ENCODE measurements around the gene RPLP2.
A peak's percentile ranks its signal among the peaks of the same experiment; 100 is the strongest.

The RPLP2 gene

GRCh38 chr11:839280-839623 is 29.5 kb downstream of the RPLP2 start:
- no peak for DNase-seq

DNA sequence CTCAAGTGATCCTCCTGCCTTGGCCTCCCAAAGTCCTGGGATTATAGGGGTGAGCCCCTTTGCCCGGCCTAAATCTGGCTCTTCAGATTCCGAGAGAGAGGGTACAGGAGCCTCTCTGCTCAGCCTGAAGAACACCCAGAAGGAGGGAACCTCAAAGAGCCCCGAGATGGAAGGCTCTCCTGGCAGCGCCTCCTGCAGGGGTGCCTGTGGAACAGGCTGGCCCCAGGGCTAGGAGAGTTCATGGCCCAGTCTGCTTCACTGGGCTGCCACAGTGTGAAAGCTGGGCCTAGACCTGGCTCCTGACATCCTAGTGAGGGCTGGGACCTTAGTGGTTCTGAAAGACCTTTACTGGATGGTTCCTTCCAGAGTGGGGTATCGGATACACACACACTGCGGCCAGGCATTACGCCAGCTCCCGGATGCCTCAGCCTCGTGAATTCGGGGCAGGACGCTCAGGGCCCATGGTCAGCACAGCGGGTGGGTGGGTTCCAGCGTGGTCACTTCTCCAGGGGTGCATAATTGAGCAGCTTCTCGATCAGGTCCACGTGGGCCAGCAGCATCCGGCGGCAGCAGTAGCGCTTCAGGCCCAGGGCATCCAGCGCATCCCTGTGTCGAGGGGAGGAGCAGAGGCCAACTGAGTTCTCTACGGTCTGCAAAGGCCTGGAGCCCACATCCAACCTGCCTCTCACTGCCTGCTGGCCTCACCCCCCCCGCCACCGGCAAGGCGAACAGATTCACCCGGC is 30.3 kb downstream of the RPLP2 start:
- no peak for DNase-seq

DNA sequence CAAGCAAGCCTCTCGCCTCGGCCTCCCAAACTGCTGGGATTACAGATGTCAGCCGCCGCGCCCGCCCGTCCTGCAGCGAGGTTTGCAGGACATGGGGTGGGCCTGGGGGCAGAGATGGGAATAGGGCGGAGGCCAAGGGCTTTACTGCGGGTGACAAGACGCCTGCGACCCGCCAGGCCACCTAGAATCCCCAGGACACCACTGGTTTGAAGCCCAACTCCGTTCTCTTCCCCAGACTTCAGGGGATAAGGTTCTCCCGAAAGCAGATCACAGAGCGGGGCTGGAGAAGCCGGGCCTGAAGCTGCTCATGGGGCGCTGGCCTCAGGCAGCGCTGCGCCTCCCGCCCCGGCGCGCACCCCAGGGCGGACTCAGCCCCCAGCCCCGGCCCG is 32.2 kb downstream of the RPLP2 start:
- no peak for DNase-seq

- peak; percentile 91 for DNase-seq
Observed at GRCh38 chr11:842370-843002, 32.7 kb downstream of the RPLP2 start, which contains the start of the genes POLR2L and TSPAN4. POLR2L (minus strand) TSS chr11:842529; CDS start chr11:842508, 21 bp downstream. TSPAN4 (plus strand) TSS chr11:842852; CDS start chr11:850305, 7,453 bp downstream.

DNA sequence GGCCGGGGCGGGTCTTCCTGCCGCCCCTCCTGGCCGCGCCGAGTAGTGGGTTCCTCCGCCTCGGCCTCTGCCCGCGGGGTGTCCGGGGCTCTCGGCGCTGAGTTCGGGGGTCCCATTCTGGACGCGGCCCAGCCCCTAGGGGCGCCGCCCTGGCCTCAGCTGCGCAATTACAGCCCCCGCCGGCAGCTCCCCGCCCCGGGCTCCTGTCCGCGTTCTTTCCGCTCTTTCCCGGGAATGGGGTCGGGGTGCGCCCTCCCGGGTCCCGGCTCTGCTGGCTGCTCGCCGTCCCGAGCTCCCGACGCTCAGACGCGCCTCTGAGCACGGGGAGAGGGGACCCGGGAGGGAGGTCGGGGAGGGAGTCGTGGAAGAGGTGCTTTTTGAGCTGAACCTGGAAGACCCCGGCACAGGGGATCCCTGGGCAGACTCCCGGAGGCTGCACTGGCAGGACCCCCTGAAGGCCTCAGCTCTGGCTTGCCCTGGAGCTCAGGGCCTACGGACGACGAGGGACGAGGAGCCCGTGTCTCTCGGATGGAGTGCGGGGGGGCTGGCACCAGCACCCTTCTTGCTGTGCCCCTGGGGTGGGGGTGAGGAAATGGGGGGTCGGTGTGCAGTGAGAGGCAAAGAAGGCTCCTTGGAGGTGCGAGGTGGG is 33.4 kb downstream of the RPLP2 start:
- DNase-seq = no peak

GRCh38 chr11:843818-844692 is 34.3 kb downstream of the RPLP2 start:
- DNase-seq = peak; percentile 90

- DNase-seq = peak; percentile 97
Observed at GRCh38 chr11:844693-845644, 35.2 kb downstream of the RPLP2 start.

GRCh38 chr11:845872-846495 is 36.2 kb downstream of the RPLP2 start:
- DNase-seq = peak; percentile 80

DNA sequence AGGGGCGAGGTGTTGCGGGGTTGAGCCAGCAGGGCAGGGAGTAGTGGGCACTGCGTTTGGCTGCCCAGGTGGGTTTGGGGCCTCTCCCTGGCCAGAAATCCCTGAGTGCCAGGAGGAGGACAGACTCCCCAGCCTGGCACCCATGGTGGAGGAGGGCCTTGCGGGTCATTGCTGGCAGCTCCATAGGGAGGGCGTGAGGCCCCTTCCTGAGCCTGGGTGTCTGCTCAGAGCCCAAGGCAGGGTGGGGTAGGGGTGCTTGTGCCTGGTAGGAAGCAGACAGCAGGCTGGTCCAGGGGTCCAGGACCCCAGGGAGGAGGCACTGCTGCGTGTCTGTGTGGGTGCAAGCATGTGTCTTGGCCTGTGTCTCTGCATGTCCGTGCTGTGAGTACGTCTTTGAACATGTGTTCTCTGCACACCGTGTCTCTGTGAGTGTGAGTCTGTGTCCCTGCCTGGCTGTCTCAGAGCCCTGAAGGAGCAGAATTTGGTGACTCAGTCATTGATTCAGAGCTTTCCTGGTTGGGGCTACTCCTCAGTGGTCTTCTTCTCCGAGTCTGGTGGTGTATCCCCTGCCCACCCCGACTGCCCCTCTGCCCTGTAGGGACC is 36.8 kb downstream of the RPLP2 start:
- DNase-seq = no peak

DNA sequence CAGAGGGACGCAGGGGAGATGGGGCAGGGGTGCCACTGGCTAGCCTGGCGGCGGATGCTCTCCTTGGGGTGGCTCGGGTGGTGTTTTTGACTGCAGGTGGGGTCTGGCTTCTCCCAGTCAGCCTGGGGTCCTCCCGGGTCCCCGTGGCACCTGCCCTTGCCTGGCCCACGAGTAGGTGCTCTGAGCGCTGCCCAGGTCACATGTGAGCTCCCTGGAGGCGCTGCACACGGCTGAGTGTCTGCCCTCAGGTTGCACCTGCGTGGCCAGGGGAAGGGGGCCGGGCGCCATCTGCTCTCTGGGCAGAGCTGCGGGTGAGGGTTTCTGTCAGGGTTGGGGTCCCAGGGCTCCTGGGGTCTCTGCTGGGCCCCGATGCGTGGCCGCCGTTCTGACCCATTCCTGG is 38.1 kb downstream of the RPLP2 start:
- DNase-seq = no peak

- DNase-seq = no peak
Observed at GRCh38 chr11:848380-848931, 38.7 kb downstream of the RPLP2 start.

DNA sequence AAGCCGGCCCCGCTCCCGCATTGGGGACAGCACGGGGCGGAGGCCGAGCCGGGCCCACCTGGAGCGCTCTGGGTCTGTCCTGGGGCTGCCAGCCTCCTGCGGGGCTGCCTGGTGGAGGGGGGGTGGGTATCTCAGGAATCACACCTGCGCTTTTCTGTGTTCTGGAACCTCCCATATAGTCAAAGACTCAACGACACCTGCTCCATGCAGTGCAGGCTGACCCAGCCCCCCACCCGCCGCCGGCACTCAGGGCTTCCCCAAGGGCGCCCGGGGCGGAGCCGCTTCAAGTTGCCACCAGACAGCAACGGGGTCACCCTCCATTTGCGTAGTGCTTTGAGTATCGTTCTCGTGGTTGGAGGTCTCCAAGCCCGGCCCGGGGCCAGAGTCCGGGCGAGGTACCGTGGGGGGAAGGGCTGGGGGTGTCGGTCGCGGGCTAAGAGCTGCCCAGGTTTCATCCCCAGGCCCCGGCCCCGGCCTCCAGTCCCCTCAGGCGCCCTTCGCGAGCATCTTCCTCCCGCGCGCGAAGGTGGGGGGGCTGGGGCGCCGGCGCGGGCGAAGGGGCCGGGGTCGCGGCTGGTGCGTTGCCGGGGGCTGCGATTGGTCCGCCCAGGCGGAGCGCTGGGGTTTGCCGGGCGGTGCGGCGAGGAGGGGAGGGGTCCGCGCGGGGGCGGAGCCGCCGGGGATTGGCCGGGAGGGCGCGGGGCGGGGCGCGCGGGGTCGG is 39.5 kb downstream of the RPLP2 start:
- no peak for DNase-seq

DNA sequence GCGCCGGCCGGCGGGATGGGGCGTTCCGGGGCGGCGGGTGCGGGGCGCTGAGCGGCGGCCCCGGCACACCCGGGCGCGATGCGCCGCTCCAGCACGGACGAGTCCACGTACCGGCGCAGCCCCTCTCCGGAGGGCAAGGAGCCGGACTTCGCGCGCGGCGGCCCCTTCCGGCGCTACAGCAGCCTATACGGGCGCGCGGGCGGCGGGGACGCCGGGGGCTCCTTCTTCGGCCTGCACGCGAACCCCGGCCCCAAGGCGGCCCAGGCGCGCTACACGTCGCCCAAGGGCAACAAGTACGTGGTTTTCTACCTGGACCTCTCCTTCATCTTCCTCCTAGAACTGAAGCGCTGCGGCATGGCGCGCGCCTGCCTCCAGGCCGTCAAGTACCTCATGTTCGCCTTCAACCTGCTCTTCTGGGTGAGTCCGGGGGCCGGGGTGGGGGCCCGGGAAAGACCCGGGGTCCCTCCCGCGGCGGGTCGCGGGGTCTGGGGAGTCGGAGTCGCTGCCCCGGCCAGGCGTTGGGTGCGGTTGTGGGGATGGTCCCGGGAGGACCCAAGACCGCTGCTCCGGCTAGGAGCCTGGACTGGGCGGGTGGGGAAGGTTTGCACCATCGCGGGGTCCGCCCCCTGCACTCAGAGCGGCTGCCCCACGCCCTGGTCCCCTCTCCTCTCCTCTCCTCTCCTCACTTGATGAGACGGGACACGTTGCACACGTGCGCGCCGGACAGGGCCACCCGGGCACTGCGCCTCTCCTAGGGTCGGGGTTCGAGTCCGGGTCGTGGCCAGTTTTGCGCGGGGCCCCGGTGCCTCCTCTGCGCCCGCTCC is 40.4 kb downstream of the RPLP2 start:
- DNase-seq = no peak

DNA sequence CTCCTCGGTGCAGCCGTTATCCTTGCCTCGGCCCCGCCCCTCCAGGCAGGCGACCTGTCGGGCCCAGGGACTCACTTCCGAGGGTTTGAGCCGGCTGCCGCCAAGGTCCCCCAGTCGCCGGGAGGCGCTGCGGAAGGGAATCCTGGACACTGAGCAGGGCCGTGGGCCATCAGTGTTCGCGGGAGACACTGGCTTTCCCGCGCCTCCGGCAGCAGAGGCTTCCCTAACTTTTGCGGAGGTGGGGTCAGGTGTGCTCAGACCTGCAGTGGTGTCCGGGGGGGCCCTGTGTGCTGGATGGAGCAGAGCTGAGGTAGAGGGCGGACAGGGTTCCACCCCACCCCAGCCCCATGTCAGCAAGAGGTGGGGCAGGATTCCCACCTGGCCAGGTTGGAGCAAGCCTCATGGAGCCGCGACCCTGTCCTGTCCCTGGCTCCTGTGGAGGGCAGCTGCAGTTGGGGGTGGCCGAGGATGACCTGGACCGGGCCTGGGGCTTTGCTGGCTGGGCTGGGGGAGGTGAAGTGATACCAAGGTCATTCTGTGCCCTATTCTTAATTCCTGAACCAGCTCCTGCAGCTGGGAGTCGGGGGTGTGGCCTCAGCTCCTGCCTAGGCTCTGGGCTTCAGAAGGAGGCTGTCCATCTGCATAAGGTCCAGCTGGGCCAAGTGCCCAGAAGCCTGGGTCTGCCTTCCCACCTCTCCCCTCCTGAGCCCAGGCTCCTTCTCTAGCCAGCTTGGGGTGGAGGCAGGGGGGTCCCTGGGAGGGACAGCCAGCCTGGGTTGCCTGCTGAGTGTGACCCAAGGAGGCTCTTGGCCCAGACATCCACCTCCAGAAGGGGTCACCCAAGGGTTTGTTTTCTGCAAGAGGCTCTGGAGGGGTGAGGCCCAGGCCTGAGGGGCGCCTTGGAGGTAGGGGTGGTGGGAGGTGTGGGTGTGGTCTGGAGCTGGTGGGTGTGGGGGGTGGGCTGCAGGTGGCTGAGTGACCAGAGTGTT is 41.3 kb downstream of the RPLP2 start:
- no peak for DNase-seq

- no peak for DNase-seq
Observed at GRCh38 chr11:852762-853161, 43.0 kb downstream of the RPLP2 start.

- DNase-seq = no peak
Observed at GRCh38 chr11:853682-854448, 44.1 kb downstream of the RPLP2 start.
